GM10847 (cell line): Measurements from ENCODE around the gene FXYD5.

Experiments
- POLR2A ChIP-seq: IDR thresholded peaks from 2 replicates; pipeline ENCODE4 v1.6.1; 2011; ENCODE audit not compliant: insufficient read length; ENCODE audit errors: extremely low read depth

Gene FXYD5

GRCh38 chr19:35204799-35205732 is 50.5 kb downstream of the FXYD5 start:
- no peak for TF ChIP-seq POLR2A

GRCh38 chr19:35205733-35206323 is 51.3 kb downstream of the FXYD5 start:
- no peak for TF ChIP-seq POLR2A

GRCh38 chr19:35206379-35206778 is 51.8 kb downstream of the FXYD5 start:
- no peak for TF ChIP-seq POLR2A

GRCh38 chr19:35206855-35207254 is 52.3 kb downstream of the FXYD5 start:
- no peak for TF ChIP-seq POLR2A

GRCh38 chr19:35207391-35207871 is 52.9 kb downstream of the FXYD5 start:
- no peak for TF ChIP-seq POLR2A

- TF ChIP-seq POLR2A, result no peak
Measured at GRCh38 chr19:35208121-35208520, 53.6 kb downstream of the FXYD5 start.

- TF ChIP-seq POLR2A, result no peak
Measured at GRCh38 chr19:35209646-35210045, 55.1 kb downstream of the FXYD5 start.

- TF ChIP-seq POLR2A, result no peak
Measured at GRCh38 chr19:35211545-35212230, 57.2 kb downstream of the FXYD5 start.

- no peak for TF ChIP-seq POLR2A
Measured at GRCh38 chr19:35212241-35212640, 57.7 kb downstream of the FXYD5 start.

GRCh38 chr19:35213663-35214632 is 59.4 kb downstream of the FXYD5 start:
- no peak for TF ChIP-seq POLR2A

GRCh38 chr19:35214766-35215422 is 60.4 kb downstream of the FXYD5 start:
- TF ChIP-seq POLR2A, result no peak

- TF ChIP-seq POLR2A, result no peak
Measured at GRCh38 chr19:35216016-35216832, 61.7 kb downstream of the FXYD5 start.
